ENCODE measurements around the gene GRM2.
"Not testable (repeated sequence)": the region's sequence is repeated elsewhere in the genome, so short reads cannot be mapped to it uniquely, and the experiment has no call there.

The GRM2 gene

GRCh38 chr3:51722362-51722761 is 15.5 kb downstream of the GRM2 start:
- no peak for DNase-seq (ENCODE audit: low read depth)

GRCh38 chr3:51727500-51727899 is 20.6 kb downstream of the GRM2 start:
- no peak for DNase-seq (ENCODE audit: low read depth)

GRCh38 chr3:51729042-51729633 is 22.3 kb downstream of the GRM2 start:
- no peak for DNase-seq (ENCODE audit: low read depth)

- no peak for DNase-seq (ENCODE audit: low read depth)
Observed at GRCh38 chr3:51733859-51734571, 27.1 kb downstream of the GRM2 start.

- no peak for DNase-seq (ENCODE audit: low read depth)
Observed at GRCh38 chr3:51734572-51734907, 27.7 kb downstream of the GRM2 start.

GRCh38 chr3:51735039-51735438 is 28.2 kb downstream of the GRM2 start:
- DNase-seq (ENCODE audit: low read depth): no peak

GRCh38 chr3:51735950-51736349 is 29.1 kb downstream of the GRM2 start:
- DNase-seq (ENCODE audit: low read depth): no peak

DNA sequence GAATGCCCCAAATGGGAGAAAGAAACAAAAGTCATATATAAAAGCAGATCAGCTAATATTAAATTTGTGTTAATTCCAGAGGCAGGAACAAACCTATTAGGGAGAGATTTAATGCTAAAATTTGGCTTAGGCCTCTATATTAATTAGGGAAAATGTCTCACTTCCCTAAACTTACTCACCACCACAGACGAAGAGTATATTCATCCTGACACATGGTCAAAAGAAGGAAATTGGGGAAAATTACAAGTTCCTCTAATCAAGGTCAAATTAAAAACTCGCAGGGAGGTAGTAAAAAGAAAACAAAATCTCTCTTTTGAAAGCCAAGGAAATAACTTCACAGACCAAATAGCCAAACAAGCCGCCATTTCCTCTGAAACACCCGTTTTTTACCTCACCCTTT is 32.2 kb downstream of the GRM2 start:
- no peak for DNase-seq (ENCODE audit: low read depth)

DNA sequence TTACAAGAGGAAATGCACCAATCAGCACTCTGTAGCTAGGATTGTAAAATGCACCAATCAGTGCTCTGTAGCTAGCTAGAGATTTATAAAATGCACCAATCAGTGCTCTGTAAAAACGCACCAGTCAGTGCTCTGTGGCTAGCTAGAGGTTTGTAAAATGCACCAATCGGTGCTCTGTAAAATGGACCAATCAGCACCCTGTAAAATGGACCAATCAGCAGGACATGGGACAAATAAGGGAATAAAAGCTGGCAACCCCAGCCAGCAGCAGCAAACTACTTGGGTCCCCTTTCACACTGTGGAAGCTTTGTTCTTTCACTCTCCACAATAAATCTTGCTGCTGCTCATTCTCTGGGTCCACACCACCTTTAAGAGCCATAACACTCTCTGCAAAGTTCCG is 35.5 kb downstream of the GRM2 start:
- DNase-seq (ENCODE audit: low read depth): not testable (repeated sequence)

GRCh38 chr3:51742978-51743377 is 36.1 kb downstream of the GRM2 start:
- DNase-seq (ENCODE audit: low read depth): not testable (repeated sequence)

GRCh38 chr3:51747840-51748239 is 41.0 kb downstream of the GRM2 start:
- no peak for DNase-seq (ENCODE audit: low read depth)

GRCh38 chr3:51748327-51748726 is 41.5 kb downstream of the GRM2 start:
- DNase-seq (ENCODE audit: low read depth): no peak

GRCh38 chr3:51750878-51751277 is 44.0 kb downstream of the GRM2 start:
- DNase-seq (ENCODE audit: low read depth): no peak

DNA sequence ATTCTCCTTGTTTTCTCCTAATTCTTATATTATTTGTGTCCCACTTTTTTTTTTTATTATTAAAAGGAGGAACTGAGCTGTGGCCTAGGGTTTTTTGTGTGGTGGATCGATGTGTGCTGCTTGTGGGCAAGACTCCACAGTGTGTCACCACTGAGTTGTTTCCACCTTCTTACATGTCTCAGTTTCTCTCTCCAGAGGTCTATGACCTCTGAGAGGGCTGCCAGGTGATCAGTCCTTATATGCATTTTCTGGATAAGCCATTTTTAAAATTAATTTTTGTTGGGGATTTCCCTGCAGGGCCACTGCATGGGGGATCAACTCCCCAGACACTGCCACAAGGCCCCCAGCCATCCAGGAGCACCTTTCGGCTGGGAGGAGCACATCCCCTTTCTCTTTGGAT is 44.4 kb downstream of the GRM2 start:
- no peak for DNase-seq (ENCODE audit: low read depth)

DNA sequence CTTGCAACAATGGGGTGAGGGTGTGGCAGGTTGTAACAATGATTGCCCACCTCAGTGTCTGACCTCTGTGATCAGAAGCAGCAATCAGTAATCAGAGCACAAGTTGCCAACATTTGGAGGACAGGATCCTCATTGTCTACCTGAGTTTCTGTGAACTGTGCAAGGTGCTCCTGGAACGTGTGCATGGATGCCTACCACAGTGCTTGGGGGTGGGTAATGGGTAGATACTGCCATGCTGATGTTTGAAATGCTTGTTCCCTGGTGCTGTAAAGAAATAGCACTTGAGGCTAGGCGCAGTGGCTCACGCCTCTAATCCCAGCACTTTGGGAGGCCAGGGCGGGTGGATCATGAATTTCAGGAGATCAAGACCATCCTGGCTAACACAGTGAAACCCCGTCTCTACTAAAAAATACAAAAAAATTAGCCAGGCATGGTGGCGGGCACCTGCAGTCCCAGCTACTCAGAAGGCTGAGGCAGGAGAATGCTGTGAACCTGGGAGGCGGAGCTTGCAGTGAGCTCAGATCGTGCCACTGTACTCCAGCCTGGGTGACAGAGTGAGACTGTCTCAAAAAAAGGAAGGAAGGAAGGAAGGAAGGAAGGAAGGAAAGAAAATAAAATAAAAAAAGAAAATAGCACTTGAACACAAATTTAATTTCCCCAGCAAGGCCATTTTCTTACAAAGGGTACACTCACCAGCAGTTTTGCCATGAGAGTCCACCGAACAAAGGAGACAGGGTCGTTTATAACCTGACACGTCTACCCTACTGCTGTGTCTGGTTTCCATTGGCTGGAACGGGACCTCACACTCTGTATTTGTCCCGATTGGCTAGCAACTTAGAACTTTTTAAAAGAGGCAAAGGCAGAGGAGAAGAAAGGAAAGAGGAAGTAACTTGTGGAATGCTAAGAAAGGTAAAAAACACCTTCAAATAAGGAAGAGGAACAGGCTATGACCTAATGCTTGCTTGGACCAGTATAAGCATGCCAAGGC is 47.2 kb downstream of the GRM2 start:
- not testable (repeated sequence) for DNase-seq (ENCODE audit: low read depth)

DNA sequence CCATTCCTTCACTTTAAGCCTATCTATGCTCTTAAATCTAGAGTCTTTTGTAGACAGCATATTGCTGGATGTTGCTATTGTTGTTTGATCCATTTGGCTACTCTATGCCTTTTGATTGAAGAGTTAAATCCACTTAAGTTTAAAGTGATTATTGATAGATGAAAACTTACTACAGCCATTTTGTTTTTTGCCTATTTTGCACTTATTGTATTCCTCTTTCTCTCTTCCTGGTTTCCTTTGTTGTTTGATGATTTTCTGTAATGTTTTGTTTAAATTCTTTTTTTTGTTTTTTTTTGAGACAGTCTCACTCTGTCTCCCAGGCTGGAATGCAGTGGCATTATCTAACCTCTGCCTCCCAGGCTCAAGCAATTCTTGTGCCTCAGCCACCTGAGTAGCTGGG is 52.3 kb downstream of the GRM2 start:
- no peak for DNase-seq (ENCODE audit: low read depth)

Data from stimulated activated CD4-positive, alpha-beta T cell treated with anti-CD3 and anti-CD28 coated beads, Interleukin-2, amount 100 ng/mL, for 4 hours (primary cell).